ENCODE measurements around the gene RBM14. TPM values are rescaled to one million over a fixed set of nuclear protein-coding genes. Genes with fewer than 3 reads are reported as not detected.
A peak's percentile ranks its signal among the peaks of the same experiment; 100 is the strongest.
"Not testable (repeated sequence)": the region's sequence is repeated elsewhere in the genome, so short reads cannot be mapped to it uniquely, and the experiment has no call there.

The RBM14 gene
- total RNA-seq, 1 donor from 2014 or later: 49.9 TPM

DNA sequence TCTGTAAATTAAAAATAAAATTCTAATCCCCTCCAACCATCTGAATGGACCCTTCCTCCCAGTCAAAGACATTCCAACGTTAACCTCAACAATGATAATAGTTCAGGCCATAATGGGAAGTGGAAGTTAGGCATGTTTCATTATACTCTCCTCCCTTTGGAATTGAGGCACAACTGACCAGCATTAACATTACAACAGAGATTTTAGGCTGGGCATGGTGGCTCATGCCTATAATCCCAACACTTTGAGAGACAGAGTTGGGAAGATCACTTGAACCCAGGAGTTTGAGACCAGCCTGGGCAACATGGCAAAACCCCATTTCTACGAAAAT is 45.6 kb upstream of the RBM14 start:
- Histone ChIP-seq H3K36me3 (ENCODE audit: control insufficient read depth, insufficient read depth, low read length) (no peaks in the 10 kb centered on the region), H3K27me3 (ENCODE audit: control insufficient read depth, insufficient read depth, low read length) (peaks cover 12% of the 10 kb centered on the region), H3K4me3 (ENCODE audit: low read depth, low read length) (no peak overlapping the region)
- DNase-seq (ENCODE audit: low read depth): no peak
- no peak for TF ChIP-seq CTCF (IDR thresholded peaks at IDR 0.05; ENCODE audit: insufficient read depth, low read length, poor library complexity, severe bottlenecking)

DNA sequence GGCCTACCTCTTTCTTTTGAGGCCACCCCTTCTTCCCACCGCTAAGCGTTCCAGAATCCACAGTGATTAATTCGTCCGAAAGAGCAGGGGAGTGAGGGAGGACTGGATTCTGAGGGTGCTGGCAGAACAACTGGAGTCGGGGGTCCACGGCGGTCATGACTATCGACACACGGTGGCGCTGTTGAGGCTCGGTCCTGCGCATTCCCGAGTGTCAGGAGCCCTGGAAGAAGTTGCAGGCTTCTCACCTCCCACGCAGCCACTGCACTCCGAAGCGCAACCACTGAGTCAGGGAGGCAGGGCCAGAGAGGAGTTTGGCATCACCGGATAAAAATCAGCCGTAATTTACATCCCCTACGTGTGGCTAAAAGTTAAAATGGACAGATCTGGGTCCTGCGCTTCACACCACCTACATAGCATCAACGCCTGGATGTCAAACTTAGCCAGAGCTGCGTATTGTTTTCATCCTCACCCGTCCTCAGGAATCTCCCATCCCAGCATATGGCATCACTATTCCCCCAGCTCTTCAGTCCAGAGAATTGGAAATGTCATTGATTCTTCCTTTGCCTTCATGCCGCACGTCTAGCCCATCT is 37.3 kb upstream of the RBM14 start:
- TF ChIP-seq CTCF (IDR thresholded peaks at IDR 0.05; ENCODE audit: insufficient read depth, low read length, poor library complexity, severe bottlenecking): peak; percentile 80
- H3K4me3 ChIP-seq (ENCODE audit: low read depth, low read length): no peak overlapping the region
- peak; percentile 4 for DNase-seq (ENCODE audit: low read depth)
- peaks cover 9% of the 10 kb centered on the region for H3K27me3 ChIP-seq (ENCODE audit: control insufficient read depth, insufficient read depth, low read length)
- no peaks in the 10 kb centered on the region for H3K36me3 ChIP-seq (ENCODE audit: control insufficient read depth, insufficient read depth, low read length)

- DNase-seq (ENCODE audit: low read depth): no peak
- Histone ChIP-seq H3K36me3 (ENCODE audit: control insufficient read depth, insufficient read depth, low read length) (no peaks in the 10 kb centered on the region), H3K4me3 (ENCODE audit: low read depth, low read length) (no peak overlapping the region), H3K27me3 (ENCODE audit: control insufficient read depth, insufficient read depth, low read length) (peaks cover 6% of the 10 kb centered on the region)
- TF ChIP-seq CTCF (IDR thresholded peaks at IDR 0.05; ENCODE audit: insufficient read depth, low read length, poor library complexity, severe bottlenecking): no peak
Measured at GRCh38 chr11:66580803-66581202, 35.6 kb upstream of the RBM14 start.

DNA sequence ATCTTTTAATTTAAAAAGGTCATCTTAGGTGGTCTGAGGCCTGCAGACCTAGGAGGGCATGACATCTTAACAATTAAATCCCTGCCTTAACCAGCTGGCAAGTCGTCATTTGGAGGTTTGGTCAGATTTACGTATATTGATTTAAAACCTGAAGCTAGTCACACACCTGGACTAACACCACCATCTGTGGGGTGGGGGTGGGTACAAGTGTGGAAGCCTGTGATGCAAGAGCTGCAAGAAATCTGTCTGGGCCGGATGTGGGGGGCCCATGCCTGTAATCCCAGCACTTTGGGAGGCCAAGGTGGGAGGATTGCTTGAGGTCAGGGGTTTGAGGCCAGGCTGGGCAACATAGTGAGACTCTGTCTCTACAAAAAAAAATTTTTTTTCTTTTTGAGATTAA is 35.2 kb upstream of the RBM14 start:
- TF ChIP-seq CTCF (IDR thresholded peaks at IDR 0.05; ENCODE audit: insufficient read depth, low read length, poor library complexity, severe bottlenecking): no peak
- Histone ChIP-seq H3K27me3 (ENCODE audit: control insufficient read depth, insufficient read depth, low read length) (peaks cover 5% of the 10 kb centered on the region), H3K4me3 (ENCODE audit: low read depth, low read length) (no peak overlapping the region), H3K36me3 (ENCODE audit: control insufficient read depth, insufficient read depth, low read length) (no peaks in the 10 kb centered on the region)
- no peak for DNase-seq (ENCODE audit: low read depth)

GRCh38 chr11:66582565-66583147 is 33.8 kb upstream of the RBM14 start:
- H3K27me3 ChIP-seq (ENCODE audit: control insufficient read depth, insufficient read depth, low read length); H3K4me3 ChIP-seq (ENCODE audit: low read depth, low read length); H3K36me3 ChIP-seq (ENCODE audit: control insufficient read depth, insufficient read depth, low read length); DNase-seq (ENCODE audit: low read depth): not testable (repeated sequence)

- not testable (repeated sequence) for DNase-seq (ENCODE audit: low read depth); H3K4me3 ChIP-seq (ENCODE audit: low read depth, low read length); H3K27me3 ChIP-seq (ENCODE audit: control insufficient read depth, insufficient read depth, low read length); H3K36me3 ChIP-seq (ENCODE audit: control insufficient read depth, insufficient read depth, low read length)
Measured at GRCh38 chr11:66585447-66585846, 31.0 kb upstream of the RBM14 start.

- Histone ChIP-seq H3K27me3 (ENCODE audit: control insufficient read depth, insufficient read depth, low read length) (no peaks in the 10 kb centered on the region), H3K36me3 (ENCODE audit: control insufficient read depth, insufficient read depth, low read length) (no peaks in the 10 kb centered on the region), H3K4me3 (ENCODE audit: low read depth, low read length) (no peak overlapping the region)
- no peak for TF ChIP-seq CTCF (IDR thresholded peaks at IDR 0.05; ENCODE audit: insufficient read depth, low read length, poor library complexity, severe bottlenecking)
- DNase-seq (ENCODE audit: low read depth): no peak
Measured at GRCh38 chr11:66586136-66586535, 30.3 kb upstream of the RBM14 start.

DNA sequence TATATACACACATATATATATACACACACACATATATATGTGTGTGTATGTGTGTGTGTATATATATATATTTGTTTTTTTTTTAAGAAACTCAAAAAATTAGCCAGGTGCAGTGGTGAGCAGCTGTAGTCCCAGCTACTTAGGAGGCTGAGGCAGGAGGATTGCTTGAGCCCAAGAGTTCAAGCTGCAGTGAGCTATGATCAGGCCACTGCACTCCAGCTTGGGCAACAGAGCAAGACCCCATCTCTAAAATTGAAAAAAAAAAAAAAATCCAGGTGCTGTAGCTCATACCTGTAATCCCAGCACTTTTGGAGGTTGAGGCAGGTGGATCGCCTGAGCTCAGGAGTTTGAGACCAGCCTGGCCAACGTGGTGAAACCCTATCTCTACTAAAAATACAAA is 27.1 kb upstream of the RBM14 start:
- not testable (repeated sequence) for H3K36me3 ChIP-seq (ENCODE audit: control insufficient read depth, insufficient read depth, low read length); H3K27me3 ChIP-seq (ENCODE audit: control insufficient read depth, insufficient read depth, low read length); DNase-seq (ENCODE audit: low read depth); H3K4me3 ChIP-seq (ENCODE audit: low read depth, low read length)

All from kidney epithelial cell (primary cell).